Stomach smooth muscle (tissue), 2 donors: ENCODE measurements around the gene SLCO4A1.
A peak's percentile ranks its signal among the peaks of the same experiment; 100 is the strongest.
"Not testable (repeated sequence)": the region's sequence is repeated elsewhere in the genome, so short reads cannot be mapped to it uniquely, and the experiment has no call there.

Source experiments
- H3K27ac ChIP-seq: one replicate; pipeline ENCODE4 v1.7.0; 2013; ENCODE audit warnings: mild to moderate bottlenecking, low read length, inconsistent platforms
- H3K27me3 ChIP-seq, 2 donors: one replicate each; pipeline ENCODE4 v1.7.0; 2013; ENCODE audit warnings: low read length in 2 of 2; ENCODE audit not compliant: insufficient read depth in 2 of 2, control insufficient read depth in 1 of 2
- H3K36me3 ChIP-seq, 2 donors: one replicate each; pipeline ENCODE4 v1.7.0; 2013; ENCODE audit warnings: low read length in 2 of 2; ENCODE audit not compliant: control insufficient read depth in 2 of 2, insufficient read depth in 2 of 2
- H3K4me1 ChIP-seq: one replicate; pipeline ENCODE4 v1.7.0; 2013; ENCODE audit warnings: low read length; ENCODE audit not compliant: control insufficient read depth, insufficient read depth
- H3K4me3 ChIP-seq, 2 donors: one replicate each; pipeline ENCODE4 v1.7.0; 2013; ENCODE audit warnings: low read length in 2 of 2
- H3K9ac ChIP-seq, 2 donors: one replicate each; pipeline ENCODE4 v1.7.0; 2013; ENCODE audit warnings: low read length in 2 of 2, mild to moderate bottlenecking in 1 of 2
- H3K9me3 ChIP-seq, 2 donors: one replicate each; pipeline ENCODE4 v1.7.0; 2013; ENCODE audit warnings: low read length in 2 of 2; ENCODE audit not compliant: control insufficient read depth in 2 of 2
- donor health status: healthy.
- donor health status: Pancreatic carcinoma.

The SLCO4A1 gene

DNA sequence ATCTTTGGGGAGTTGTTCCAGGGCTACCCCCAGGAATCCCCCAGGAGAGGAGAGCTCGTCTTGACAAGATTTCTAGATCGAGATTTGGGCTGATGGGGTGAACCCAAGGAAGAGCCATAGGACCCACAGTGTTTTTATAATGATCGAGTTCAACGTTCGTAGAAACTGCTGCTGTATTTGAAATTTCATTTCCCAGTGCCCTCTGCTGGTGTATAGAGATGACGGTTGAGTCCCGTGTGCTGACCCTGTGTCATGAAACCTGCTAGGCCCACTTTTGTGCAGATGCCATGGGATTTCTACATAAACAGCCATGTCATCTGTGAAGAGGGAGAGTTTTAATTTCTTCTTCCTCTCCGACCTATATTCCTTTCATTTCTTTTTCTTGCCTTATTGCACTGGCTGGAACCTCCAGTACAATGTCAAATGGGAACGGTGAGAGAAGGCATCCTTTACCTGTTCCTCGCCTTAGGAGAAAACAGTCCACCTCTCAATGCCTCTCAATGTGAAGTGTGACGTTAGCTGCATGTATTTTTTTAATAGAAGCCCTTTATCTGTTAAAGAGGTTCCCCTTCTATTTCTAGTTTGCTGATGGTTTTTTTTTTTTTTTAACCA lies 37.8 kb downstream of the SLCO4A1 start:
- Histone ChIP-seq H3K27ac (no peak overlapping the region), H3K9me3 (peaks cover 5% of the 10 kb centered on the region in 2 donors), H3K4me1 (no peaks in the 10 kb centered on the region), H3K27me3 (peaks cover 0 to 3% of the 10 kb centered on the region in 2 donors), H3K9ac (no peak overlapping the region), H3K4me3 (no peak overlapping the region), H3K36me3 (no peaks in the 10 kb centered on the region)

- Histone ChIP-seq H3K4me3 (no peak overlapping the region), H3K27ac (no peak overlapping the region), H3K36me3 (no peaks in the 10 kb centered on the region), H3K27me3 (peaks cover 0 to 3% of the 10 kb centered on the region in 2 donors), H3K9ac (no peak overlapping the region), H3K9me3 (peaks cover 5% of the 10 kb centered on the region in 2 donors), H3K4me1 (no peaks in the 10 kb centered on the region)
Measured at GRCh38 chr20:62682912-62683517, 40.7 kb downstream of the SLCO4A1 start.

DNA sequence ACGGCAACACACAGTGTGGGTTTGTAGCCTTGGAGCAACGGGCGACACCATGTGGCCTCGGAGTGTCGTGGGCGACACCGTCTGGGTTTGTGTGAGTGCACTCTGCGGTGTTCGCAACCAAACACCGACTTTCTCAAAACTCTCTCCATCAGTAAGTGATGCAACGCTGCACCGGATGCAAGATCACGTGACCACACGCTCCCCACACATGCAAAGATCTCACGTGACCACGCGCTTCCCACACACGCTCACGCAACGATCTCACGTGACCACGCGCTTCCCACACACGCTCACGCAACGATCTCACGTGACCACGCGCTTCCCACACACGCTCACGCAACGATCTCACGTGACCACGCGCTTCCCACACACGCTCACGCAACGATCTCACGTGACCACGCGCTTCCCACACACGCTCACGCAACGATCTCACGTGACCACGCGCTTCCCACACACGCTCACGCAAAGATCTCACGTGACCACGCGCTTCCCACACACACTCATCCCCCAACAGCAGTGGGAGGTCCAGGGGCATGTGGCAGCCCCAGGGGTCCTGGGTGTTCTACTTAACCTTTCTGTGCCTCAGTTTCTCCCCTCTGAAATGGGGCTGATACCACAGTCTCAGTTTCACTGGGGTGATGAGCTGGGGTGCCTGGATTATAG lies 41.5 kb downstream of the SLCO4A1 start:
- not testable (repeated sequence) for H3K27me3 ChIP-seq, H3K4me3 ChIP-seq, H3K9me3 ChIP-seq, H3K36me3 ChIP-seq, H3K4me1 ChIP-seq, H3K9ac ChIP-seq, H3K27ac ChIP-seq

DNA sequence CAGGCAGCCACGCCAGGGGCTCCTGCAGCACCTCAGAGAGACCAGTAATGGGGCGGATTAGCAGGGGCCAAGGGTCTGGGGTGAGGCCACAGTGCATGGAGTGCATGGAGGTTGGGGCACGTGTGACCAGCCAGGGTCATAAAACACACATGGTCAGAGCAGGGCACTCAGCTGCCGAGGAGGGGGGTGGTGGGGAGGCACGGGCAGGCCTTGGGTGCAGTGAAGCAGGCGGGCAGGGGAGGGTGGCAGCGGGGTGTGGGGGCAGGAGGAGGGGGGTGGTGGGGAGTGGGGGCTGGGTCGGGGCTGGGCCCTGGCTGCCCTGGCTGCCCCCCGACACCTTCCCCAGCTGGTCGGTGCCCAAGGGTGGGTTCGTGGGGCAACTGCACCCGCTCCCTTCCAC lies 42.7 kb downstream of the SLCO4A1 start:
- H3K9ac ChIP-seq: no peak overlapping the region
- H3K27me3 ChIP-seq: peaks cover 0 to 3% of the 10 kb centered on the region in 2 donors
- no peaks in the 10 kb centered on the region for H3K36me3 ChIP-seq
- H3K4me1 ChIP-seq: peaks cover 4% of the 10 kb centered on the region
- peaks cover 4 to 5% of the 10 kb centered on the region in 2 donors for H3K9me3 ChIP-seq
- no peak overlapping the region for H3K4me3 ChIP-seq
- H3K27ac ChIP-seq: no peak overlapping the region

GRCh38 chr20:62685781-62686555 lies 43.7 kb downstream of the SLCO4A1 start:
- H3K27ac ChIP-seq: no peak overlapping the region
- peaks cover 0 to 3% of the 10 kb centered on the region in 2 donors for H3K27me3 ChIP-seq

GRCh38 chr20:62686869-62687830 lies 44.8 kb downstream of the SLCO4A1 start:
- H3K27me3 ChIP-seq: peaks cover 0 to 3% of the 10 kb centered on the region in 2 donors
- H3K9me3 ChIP-seq: no peaks in the 10 kb centered on the region
- no peak overlapping the region for H3K4me3 ChIP-seq

More at GRCh38 chr20:62685781-62686555, 43.7 kb downstream of the SLCO4A1 start:
- Histone ChIP-seq H3K4me1 (peaks cover 4% of the 10 kb centered on the region), H3K4me3 (no peak overlapping the region), H3K9ac (no peak overlapping the region), H3K9me3 (no peaks in the 10 kb centered on the region), H3K36me3 (no peaks in the 10 kb centered on the region)

GRCh38 chr20:62688083-62688482 lies 45.8 kb downstream of the SLCO4A1 start:
- Histone ChIP-seq H3K36me3 (no peaks in the 10 kb centered on the region), H3K9me3 (no peaks in the 10 kb centered on the region), H3K9ac (no peak overlapping the region), H3K27me3 (peaks cover 0 to 3% of the 10 kb centered on the region in 2 donors), H3K4me1 (peaks cover 4% of the 10 kb centered on the region), H3K27ac (no peak overlapping the region), H3K4me3 (no peak overlapping the region)

More at GRCh38 chr20:62686869-62687830, 44.8 kb downstream of the SLCO4A1 start:
- no peaks in the 10 kb centered on the region for H3K36me3 ChIP-seq
- no peak overlapping the region for H3K27ac ChIP-seq
- peaks cover 4% of the 10 kb centered on the region for H3K4me1 ChIP-seq
- no peak overlapping the region for H3K9ac ChIP-seq

GRCh38 chr20:62688855-62689460 lies 46.7 kb downstream of the SLCO4A1 start:
- H3K9me3 ChIP-seq: no peaks in the 10 kb centered on the region
- no peak overlapping the region for H3K4me3 ChIP-seq
- H3K4me1 ChIP-seq: peaks cover 4% of the 10 kb centered on the region
- H3K36me3 ChIP-seq: no peaks in the 10 kb centered on the region
- peak overlapping the region; percentile 24 for H3K27ac ChIP-seq
- H3K27me3 ChIP-seq: peaks cover 0 to 7% of the 10 kb centered on the region in 2 donors
- no peak overlapping the region for H3K9ac ChIP-seq

DNA sequence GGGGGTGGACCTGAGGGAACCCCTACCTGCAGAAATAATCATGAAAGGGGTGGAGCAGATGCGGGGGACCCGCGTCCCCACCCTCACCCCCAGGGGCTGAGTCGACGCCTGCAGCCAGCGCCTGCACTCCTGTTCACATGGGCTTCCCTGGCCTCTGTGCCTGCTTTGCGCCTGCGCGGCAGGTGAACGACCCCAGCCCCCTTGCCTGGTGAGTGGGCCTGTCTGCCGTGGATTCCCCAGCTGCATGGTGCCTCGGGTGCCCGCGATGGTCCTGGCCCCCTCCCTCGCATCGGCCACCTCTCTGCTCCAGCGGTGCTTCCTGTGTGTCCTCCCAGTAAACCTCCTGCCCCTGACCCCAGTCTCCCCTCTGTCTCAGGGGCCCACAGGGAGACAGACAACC lies 47.6 kb downstream of the SLCO4A1 start:
- Histone ChIP-seq H3K27ac (no peak overlapping the region), H3K9me3 (no peaks in the 10 kb centered on the region), H3K36me3 (no peaks in the 10 kb centered on the region), H3K27me3 (peaks cover 0 to 5% of the 10 kb centered on the region in 2 donors), H3K4me3 (no peak overlapping the region), H3K9ac (no peak overlapping the region), H3K4me1 (peaks cover 4% of the 10 kb centered on the region)
